Stimulated activated CD4-positive, alpha-beta T cell treated with anti-CD3 and anti-CD28 coated beads, TNF-alpha, amount 100 ng/mL, for 1 hour (primary cell): ENCODE results near the gene PSRC1.
"Not testable (repeated sequence)": the region's sequence is repeated elsewhere in the genome, so short reads cannot be mapped to it uniquely, and the experiment has no call there.

Experiments
- DNase-seq, 3 donors: peaks; one replicate each; pipeline ENCODE4 v3.0.0-alpha.2; 2020; ENCODE audit warnings: low read depth in 3 of 3, low spot score in 1 of 3

Gene PSRC1

DNA sequence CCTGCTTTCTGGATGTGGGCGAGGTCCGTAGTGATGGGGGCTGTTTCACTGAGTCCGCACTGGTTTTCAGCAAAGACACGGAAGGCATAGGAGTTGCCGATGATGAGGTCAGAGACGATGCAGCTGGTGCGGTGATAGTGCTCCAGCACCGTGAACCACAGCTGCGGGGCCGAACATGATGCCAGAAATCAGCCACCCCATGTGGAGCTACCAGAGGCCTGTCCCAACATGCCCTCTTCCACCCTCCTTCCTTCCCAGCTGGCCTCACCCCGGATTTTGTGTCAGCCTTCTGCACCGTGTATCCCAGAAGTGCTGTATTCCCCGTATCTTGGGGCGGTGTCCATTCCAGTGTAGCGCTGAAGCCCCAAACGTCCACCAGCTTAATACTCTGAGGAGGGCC, 13.8 kb upstream of the PSRC1 start:
- DNase-seq, result no peak

DNA sequence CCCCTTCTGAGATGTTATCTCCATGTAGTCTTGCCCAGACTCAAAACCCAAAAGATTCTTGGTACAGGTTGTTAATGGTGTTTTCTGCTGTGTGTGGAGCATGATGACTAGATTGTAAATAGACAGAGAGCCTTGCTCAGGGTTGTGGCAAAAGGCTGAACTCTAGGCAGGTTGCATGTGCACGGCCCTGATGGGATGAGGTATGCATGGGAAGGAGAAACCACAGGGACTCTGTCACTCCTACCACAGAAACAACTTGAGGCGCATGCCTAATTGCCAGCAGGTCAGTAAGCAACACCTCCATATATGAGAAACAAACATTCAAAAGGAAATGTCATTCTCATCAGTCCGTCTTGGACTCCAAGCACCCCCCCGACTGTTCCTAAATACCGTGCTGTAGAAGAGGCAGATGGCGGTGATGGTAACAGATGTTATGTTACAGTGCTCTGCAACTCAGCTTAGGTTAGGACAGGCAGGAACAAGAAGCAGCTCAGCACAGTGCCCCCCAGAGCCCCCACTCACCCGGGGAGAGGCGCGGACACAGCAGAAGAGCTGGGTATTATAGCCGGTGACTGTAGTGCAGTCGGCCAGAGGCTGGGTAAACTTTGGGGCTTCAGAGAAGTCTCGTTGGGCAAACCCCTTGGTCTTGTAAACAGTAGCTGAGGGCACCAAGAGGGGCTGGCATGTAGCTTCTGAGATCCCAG, 12.9 kb upstream of the PSRC1 start:
- DNase-seq, result no peak

- DNase-seq, result no peak
Measured at GRCh38 chr1:109294481-109294880, 11.5 kb upstream of the PSRC1 start.

- no peak for DNase-seq
Measured at GRCh38 chr1:109293026-109293425, 10.1 kb upstream of the PSRC1 start.

DNA sequence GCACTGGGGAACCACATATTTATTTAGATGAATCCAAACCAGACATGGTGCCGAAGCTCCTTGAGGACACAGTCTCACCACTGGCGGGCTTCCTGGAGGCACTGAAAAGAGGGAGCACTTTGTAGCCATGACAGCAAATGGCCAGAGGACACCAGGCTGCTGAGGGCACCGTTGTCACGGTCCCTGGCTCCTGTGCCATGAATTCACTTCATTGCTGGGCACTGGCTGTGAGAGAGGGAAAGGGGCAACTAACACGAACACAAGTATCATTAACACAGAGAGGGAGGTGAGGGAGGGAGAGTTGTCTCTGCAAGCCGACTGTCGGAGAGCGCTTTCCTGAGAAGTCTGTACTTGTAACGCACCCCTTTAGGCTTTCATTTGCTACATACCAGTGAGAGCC, 9.4 kb upstream of the PSRC1 start:
- no peak for DNase-seq

DNA sequence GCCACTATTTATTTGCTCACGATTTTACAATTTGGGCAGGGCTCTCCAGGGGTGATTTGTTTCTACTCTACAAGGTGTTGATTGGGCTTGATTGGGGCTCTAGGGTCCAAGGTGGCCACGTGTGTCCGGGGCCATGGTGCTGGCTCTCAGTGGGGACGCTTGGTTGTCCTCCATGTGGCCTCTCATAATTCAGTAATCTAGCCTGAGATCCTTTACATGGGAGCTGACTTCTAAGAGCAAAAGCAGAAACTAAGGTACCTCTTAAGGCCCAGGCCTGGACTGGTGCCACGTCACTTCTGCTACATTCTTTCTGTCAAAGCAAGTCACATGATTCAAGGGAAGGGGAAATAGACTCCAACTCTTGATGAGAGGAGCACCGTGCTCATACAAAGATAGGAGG, 8.1 kb upstream of the PSRC1 start:
- no peak for DNase-seq

GRCh38 chr1:109290137-109290536, 7.2 kb upstream of the PSRC1 start:
- no peak for DNase-seq

DNA sequence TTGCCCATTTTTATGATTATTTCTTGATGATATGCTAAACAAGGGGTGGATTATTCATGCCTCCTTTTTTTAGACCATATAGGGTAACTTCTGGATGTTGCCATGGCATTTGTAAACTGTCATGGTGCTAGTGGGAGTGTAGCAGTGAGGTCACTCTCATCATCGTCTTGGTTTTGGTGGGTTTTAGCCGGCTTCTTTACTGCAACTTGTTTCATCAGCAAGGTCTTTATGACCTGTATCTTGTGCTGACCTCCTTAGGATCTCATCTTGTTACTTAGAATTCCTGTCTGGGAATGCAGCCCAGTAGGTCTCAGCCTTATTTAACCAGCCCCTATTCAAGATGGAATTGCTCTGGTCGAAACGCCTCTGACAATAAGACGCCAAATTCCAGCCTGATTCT, 3.8 kb upstream of the PSRC1 start:
- DNase-seq, result not testable (repeated sequence)

DNA sequence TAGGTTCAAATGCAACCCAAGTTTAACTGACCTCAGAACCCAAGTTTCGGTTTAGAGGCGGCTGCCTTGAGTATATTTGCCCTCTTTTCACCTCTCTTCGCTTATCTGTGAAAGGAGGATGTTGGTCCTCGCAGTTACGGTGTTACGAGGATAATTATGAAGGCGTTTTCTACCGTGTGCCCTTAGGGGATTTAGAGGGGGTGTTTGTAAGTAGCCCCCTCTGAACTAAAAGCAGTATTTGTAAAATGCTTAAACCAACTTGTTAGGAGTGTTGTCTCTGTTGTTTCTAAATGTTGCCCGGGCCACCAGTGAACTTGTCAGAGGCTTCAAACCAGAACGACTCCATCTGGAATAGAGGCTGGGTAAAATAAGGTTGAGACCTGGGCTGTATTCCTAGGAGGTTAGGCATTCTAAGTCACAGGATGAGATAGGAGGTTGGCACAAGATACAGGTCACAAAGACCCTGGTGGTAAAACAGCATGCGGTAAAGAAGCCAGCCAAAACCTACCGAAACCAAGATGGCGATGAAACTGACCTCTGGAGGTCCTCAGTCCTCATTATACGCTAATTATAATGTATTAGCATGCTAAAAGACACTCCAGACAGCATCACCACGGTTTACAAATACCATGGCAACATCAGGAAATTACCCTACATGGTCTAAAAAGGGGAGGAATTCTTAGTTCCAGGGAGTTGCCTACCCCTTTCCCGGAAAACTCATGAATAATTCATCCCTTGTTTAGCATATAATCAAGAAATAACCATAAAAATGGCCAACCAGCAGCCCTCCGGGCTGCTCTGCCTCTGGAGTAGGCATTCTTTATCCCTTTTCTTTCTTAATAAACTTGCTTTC, 1.0 kb upstream of the PSRC1 start:
- DNase-seq, result no peak

DNA sequence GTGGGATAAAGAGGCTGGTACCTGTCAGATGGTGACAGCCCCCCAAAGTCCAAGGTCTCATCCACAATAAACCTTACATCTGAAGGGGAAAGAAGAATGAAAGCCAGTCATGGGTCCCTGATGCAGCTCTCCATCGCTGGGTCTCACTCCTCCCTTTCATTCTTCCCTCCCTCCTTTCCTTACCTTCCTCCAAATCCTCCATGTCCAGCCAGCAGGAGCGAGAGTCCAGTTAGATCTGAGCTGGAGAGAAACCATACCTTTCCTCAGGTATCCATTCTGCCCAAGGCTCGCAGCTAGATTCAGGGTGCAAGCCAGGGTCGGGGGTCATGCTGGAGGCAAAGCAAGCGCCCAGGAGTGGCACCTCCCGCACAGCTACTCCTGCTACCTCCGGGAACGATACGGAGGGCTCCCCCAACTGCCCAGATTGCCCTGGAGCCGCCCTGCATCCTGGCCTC, 421 bp downstream of the PSRC1 start:
- no peak for DNase-seq

- no peak for DNase-seq
Measured at GRCh38 chr1:109281680-109282496, 1.1 kb downstream of the PSRC1 start.

DNA sequence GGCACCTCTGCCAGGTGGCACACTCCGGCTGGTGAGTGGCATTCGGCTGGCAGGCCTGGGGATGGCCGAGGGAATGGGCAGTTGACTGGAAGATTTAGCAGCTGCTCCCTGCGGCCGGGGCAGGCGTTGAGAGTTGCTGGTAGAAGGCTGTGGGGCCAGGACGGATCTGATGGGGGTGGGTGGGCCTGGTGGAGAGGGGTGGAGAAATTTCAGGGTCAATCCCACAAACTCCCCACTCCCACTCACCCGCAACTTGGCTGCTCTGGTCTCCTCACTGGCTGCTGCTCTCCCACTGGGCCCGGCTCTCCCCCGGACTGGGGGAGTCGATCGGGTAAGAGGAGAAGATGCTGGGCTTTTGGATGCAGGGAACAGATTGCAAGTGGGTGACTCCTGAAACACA, 2.1 kb downstream of the PSRC1 start:
- DNase-seq, result no peak

- DNase-seq, result no peak
Measured at GRCh38 chr1:109279615-109280278, 3.2 kb downstream of the PSRC1 start.

DNA sequence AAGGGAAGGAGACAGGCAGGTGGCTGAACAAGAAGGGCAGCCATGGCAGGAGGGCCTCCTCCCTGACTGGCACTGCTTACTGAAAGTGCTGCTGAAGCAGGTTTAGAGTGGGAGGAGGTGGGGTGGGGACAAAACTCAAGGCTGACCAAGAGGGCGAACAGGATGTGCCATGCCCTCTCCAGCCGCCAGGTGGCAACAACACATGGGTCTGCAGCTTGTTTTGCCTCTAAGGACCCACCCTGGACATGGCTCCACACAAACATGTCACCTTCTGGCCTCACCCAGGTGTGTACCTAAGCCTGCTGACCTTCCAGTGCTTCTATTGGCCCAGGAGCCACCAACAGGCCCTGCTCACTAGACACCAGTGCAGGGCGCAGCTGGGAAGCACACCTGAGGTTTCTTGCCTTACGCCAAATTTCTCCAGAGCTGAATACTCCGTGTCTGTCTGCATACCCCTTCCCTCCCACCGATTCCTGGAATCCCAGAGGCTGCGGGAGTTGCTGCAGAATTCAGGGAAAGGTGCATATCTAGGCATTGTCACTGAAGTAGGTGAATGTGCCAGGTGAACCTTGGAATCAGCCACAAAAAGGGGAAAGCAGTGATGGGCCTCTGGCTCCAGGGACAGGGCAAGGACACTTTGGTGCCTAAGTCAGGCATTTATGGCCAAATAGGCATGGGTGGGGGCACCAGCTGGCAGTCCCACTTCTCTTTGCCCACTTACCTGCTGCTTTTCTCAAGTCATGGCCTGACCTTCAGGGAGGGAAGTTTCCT, 5.3 kb downstream of the PSRC1 start:
- peak; percentile 6 to 53 (median 19) for DNase-seq

DNA sequence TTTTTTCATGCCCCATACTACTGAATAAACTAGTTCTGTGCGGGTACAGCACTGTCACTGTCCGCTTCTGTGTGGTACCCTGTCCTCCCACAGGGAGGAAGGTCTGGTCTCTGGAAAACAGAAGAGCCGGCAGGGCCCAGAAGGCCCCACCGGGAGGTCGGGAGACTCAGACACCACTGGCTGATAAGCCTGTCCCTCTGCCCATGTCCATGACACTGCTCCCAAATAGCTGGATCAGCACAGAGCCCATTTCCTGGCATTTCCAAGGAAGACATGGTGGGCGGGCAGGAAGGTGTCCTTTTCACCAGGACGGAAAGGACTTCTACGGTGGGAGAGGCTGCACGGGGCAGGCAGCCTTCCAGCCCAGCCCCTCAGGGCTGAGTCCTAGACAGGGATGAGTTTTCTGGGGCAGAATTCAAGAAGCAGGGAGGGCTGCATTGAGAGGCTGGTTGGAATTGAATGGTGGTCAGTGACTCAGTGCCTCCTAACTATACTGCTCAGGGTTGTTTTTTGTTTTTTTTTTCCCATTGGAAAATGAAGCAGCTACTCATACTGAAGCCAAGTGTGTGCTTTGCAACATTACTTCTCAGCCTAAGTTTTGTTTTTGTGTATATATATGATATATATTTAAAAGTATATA, 7.1 kb downstream of the PSRC1 start:
- no peak for DNase-seq

GRCh38 chr1:109274533-109275476, 8.1 kb downstream of the PSRC1 start:
- DNase-seq, result no peak

- no peak for DNase-seq
Measured at GRCh38 chr1:109273570-109274288, 9.2 kb downstream of the PSRC1 start.
